ELR (cell line): Measurements from ENCODE around the gene KLK12.
"Not testable (repeated sequence)": the region's sequence is repeated elsewhere in the genome, so short reads cannot be mapped to it uniquely, and the experiment has no call there.

Experiments
- DNase-seq: peaks from one replicate; pipeline ENCODE4 v3.0.0-alpha.2; 2015; ENCODE audit warnings: low read depth

Gene KLK12

DNA sequence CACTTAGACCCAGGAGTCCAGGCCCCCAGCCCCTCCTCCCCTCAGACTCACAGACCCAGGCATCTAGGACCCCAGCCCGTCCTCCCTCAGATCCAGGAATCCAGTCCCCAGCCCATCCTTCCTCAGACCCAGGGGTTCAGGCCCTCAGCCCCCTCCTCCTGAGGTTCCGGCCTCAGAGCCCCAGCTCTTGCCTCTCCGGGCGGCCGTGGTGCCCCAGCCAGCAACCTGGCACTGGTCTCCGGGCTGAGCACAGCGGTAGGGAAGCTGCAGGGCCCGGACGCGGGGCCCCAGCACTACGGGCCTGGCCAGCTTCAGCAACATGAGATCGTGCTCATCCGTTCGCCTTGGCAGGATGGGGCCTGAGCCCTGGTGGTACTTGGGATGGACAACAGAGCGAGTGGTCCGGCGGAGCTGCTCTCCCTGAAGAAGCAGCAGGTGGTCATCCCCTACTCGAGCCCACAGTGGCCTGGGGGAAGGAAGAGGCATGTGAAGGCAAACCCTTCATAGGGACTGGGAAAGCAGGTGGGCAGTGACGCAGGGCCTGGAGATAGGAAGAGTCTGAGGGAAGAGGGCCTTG, 19.0 kb downstream of the KLK12 start:
- no peak for DNase-seq

DNA sequence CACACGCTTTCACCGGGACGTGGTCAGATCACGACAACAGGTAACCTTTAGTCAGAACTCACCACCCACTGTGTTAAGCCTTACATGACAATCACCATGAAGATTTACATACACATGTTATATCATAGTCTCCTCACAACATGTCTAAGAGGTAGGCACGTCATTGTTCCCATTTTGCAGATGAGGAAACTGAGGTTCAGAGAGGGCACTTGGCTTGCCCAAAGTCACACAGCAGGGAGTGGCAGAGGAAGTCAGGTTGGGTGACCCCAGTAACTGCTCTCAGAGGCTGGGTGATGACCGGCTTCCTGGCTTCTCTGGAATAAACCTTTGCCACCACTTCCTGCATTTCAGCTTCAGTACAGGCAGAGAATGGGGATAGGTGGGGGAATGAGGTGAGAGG, 20.6 kb downstream of the KLK12 start:
- DNase-seq = no peak

DNA sequence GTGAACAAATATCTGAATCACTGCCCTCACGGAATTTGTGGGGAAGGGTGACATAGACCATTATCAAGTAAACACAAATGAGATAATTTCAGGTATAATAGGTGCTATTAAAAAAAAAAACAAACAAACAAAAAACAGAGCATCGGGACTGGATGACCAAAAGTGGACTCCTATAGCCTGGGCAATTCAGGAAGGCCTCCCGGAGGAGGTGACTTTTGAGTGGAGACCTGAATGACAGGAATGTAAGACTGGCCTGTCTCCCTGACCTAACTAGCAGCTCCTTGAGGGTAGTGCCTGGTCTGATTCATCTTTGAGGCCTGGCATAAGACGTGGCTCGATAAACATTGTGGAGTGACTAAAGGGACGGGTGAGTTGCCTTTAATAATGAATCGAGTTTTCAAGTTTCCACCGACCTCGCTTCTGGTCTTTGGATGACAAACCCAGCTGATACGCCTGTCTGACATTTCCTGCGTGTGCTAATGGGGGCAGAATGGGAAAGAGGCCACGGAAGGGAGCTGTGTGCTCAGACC, 22.1 kb downstream of the KLK12 start:
- no peak for DNase-seq

DNA sequence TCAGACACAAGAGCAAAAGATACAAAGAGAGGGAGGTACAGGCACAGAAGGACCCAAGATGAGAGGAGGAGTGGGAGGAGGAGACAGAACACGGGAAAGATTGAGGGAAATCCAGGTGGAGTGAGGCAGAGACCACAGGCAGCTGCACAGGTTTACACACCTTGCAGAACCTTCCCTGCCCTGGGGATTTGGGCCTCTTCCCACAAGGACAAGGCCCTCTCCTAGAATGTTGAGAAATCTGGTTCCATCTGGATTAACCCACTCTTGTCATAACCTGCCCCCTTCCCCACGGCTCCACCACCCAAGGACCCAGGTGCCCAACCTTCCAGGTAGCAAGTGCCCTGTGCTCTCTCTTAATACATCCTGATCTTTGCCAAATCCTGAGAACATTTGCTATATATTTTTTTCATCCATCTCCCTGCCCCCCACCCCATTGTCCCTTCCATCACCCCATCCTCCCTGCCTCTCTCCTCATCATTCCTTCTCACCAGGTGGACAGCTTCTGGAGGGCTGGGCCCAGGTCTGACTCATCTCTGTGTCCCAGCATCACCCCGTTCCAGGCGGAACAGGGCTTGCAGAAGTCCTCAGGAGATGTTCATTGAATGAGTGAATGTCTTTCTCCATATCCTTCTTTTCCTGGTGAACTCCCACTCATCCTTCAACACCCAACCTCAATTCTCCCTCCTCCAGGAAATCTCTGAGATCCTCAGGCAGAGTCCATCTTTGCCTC, 24.6 kb downstream of the KLK12 start:
- no peak for DNase-seq

DNA sequence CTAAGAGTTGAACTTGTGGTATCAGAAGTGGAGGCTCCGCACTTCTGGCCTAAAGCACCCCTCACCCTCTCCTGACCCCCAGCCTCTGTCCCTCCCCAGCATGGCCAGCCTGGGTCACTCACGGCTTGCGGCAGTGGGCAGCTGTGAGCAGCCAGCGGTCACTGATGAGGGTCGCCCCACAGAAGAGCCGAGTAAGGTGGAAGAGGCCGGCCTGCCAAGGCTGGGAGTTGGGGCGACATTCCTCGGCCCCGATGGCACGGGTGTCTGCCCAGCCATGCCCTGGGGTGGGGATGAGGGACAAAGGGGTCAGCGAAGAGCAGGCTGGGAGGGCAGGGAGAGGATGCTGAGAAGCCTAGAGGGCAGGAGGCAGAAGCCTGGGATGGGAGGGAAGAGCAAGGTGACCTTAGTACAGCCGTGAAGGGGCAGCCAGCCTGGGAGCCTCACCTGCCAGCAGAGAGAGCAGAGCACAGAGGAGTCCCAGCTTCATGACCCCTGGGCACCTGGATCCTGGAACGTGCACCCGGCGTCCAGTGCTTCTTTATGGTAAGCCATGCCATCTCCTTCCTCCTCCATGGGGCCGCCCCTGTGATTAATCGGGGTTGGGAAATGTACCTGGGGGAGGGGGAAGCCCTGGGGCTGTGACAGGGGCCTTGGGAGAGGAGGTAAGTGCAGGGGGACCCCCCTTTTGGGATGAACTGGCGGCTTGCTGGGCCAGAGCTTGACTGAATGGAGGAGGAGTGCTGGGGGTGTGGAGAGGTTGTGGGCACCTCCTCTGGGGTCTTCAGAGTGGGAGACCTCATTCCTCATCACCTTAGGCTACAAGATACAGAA, 25.5 kb downstream of the KLK12 start:
- no peak for DNase-seq

DNA sequence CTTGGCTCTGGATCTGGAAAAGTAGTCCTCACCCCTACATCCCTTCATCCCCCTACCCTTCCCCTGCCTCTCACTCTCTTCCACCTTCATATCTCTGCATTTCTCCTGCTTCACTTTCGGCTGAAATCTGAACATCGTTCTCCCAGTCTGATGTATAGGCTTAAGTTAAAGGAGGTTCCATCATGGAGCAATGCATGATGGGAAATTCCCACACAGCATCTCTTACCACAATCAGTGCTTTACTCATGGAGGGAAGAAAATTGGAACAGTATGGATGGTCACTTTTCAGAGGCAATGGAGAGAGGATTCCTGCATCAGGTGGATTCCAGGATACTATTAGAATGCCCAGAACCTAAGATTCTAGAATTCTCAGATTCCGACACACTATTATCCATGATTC, 27.3 kb downstream of the KLK12 start:
- DNase-seq = no peak

DNA sequence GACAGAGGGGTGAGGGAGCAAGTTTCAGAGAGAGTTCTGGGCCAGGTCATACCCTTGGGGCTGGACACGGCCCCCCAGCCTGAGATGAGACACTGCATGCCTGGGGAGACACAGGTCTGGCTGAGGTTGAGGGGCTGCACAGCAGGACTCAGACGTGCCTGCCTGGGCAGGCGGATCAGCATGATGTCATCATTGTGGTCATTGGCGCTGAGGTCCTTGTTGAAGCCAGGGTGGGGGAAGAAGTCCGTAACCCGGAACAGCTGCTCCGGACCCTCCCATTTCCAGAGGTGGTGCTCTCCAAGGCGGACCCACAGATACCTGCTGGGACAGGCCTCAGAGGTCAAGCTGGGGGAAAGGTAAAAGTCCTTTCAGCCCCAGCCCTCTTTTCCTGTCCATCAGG, 28.4 kb downstream of the KLK12 start:
- no peak for DNase-seq

DNA sequence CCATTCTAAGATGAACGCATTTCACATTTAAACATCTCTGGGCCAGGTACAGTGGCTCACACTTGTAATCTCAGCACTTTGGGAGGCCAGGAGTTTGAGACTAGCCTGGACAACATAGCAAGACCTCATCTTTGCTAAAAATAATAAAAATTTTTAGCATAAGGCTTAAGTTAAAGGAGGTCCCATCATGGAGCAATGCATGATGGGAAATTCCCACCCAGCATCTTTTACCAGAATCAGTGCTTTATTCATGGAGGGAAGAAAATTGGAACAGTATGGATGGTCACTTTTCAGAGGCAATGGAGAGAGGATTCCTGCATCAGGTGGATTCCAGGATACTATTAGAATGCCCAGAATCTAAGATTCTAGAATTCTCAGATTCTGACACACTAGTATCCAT, 29.6 kb downstream of the KLK12 start:
- DNase-seq = no peak

DNA sequence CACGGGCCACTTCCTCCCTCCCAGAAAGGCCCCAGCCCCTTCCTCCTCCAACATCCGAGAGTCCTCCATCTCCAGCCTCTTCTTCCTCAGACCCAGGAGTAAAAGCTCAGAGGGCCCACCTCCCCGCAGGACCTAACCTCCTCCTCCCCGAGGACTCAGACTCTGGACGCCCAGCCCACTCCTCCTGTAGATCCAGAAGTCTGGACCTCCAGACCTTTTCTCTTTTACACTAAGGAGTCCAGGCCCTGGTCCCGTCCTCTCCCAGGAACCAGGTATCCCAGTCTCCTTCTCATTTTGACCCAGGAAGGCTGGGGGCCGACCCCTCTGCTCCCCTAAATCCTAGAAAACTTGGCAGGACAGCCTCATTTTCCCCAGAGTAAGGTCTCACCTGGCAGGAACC, 31.5 kb downstream of the KLK12 start:
- no peak for DNase-seq

DNA sequence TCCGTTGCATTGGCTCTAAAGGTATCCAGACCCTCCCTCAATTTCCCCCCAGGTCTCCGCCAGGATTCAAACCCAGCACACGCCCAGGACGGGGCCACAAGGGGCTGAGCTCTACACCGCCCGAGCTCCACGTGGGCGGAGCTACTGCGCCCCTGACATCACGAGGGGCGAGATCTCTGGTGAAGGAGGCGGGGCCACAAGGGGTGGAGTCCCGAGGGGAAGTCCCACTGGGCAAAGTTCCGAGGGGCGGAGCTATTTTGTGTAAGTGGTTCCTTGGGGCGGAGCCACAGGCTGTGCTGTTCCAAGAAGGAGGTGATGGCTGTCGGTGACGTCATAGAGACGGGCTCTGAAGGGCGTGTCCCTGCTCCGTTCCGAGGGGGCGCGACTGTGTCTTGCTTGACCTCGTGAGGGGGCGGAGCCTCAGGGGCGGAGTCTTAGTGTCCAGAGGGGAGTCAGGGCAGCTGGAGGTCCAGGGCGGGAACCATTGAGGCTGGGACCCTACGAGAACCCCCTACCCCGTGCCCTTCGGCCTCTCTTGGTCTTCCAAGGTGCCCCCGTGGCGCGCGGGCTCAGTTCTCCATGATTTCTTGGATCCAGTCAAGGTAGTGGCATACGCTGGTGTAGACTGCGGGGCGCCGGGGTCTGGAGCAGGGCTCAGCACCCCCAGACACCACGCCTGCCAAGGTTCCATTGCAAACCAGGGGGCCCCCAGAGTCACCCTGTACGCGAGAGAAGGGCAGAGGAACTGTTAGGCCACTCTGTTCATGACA, 32.1 kb downstream of the KLK12 start:
- peak; percentile 46 for DNase-seq

DNA sequence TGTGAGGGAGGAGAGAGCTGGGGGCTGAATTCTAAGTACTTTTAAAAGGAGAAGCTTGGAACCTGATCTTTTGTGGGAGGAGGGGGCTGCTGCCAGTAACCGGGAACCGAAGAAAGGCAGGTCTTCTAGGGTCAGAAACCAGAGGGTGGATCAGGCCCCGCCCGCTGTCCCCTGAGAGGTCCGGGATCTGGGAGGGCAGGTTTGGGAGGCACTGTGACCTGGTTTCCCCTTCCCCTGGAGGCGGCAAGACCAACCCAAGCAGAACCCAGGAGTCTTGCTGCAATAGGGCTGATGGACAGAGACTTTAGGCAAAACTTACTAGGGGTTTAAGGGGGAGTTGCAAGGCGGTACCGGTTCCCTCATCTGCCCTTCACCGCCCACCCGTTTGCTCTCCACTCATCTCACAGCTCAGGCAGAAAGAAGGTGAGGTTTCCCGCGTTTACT, 32.7 kb downstream of the KLK12 start:
- DNase-seq = no peak

DNA sequence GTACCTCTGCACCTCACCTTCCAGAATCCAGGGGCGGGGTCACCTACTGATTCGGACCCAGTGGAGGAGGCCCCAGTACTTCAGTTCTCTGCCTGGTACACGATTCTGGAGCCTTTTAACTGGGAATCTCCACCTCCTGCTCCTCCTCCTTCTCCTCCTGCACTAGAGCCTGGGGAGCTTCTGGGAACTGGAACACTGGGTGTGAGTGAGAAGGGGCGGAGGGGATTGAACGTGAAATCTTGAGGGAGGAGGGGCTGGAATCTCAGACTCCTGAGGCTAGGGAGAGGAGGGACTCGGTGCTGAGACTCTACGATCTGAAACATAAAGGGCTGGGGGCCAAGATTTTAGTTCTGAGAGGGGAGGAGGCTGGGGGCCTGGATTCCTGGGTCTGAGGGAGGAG, 33.3 kb downstream of the KLK12 start, which contains the start of gene KLK8:
Gene KLK8, minus strand, starts transcription at position 90 of the 400 bp plus-strand sequence. CDS start 437 bp downstream, outside the sequence.
- no peak for DNase-seq

DNA sequence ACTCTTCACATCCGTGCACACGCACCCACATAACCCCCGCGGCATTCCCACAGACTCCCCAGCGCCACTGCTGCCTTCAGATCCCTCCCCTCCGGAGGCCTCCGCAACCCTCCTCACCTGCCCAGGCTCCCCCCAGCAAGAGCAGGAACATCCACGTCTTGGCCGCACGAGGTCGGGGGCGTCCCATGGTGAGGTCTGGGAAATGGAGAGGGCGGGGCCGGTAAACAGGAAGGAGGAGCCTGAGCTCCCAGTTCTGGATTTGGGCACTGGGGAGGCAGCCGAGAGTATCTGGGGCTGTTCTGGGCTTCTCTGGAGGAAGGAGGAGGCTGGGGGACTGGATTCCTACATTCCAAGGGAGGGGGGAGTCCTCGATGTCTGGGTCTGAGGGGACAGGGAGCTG, 33.8 kb downstream of the KLK12 start:
- DNase-seq = no peak

DNA sequence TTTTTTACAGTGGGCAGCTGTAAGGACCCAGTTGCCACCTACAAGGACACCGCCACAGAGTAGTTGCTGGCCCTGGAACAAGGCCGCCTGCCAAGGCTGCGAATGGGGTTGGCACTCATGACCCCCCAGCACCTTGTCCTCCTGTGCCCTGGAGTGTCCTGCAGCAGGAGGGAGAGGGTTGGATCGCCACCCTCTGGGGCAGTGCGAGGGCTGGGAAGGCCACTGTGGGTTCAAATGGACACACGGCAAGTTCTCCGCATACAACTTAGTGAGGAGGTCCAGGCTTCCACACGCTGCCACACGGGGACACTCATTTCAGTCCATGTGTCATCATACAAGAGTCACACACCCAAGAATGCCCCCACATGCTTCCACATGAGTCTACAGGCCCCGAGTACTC, 34.4 kb downstream of the KLK12 start:
- no peak for DNase-seq

DNA sequence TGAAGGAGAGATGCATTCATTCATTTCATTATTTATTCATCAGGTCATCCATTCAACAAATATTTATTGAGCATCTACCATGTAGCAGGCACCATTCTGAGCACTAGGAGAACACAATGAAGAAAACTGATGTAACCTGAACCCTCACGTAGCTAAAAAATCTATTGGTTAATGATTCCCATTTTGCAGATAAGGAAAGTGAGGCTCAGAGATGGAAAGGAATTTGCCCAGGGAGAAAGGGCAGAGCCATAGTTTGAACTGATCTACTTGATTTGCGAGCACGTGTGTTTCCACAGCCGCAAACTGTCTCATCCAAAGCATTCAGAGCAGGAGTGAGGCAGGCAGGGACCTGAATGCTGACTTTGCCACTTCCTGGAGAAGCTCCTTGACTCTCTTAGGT, 36.1 kb downstream of the KLK12 start:
- no peak for DNase-seq

DNA sequence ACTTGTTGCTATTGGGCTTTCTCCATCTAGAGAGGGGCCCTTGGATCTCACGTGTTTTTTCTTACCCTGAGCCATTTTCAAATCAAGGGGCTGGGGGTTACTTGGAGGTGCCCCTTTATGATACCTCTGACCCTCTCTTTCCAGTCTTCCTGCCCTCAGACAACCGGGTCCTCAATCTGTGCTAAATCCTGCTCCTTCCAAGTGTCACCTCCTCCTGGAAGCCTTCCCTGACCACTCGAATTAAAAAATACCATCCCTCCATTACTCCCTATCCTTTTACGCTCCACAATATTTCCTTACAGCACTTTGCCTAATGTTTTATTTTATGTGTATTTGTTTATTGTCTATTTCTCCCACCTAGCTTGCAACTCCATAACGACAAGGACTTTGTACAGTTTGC, 36.7 kb downstream of the KLK12 start:
- no peak for DNase-seq

DNA sequence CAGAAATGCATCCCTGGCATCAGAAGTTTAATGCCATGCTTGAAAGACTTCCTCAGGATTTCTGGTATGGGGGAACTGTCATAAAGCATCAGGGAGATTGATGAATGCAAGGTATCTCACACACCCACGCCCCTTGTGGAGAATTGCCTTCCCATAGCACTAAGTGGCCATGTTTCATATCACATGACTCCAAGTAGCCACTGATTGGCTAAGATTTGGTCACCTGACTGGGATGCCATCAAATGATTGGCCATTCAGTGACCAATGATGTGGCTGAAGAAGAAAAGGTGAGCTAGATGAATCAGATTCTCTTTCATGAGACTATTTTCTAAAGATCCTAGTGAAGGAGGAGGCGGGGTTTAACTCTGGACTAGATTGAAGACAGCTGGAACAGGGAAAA, 40.7 kb downstream of the KLK12 start:
- DNase-seq = peak; percentile 13

DNA sequence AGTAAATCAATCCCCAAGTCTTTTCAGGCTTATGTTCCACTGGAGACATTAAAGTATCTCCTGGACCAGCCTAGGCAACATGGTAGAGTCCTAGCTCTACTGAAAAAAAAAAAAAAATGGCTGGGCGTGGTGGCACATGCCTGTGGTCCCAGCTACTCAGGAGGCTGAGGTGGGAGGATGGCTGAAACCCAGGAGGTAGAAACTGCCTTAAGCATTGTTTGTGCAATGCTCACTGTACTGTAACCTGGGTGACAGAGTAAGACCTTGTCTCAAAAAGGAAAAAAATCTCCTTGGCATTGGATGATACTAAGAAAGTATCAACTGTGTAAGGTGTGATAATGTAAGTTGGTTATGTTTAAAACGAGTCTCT, 42.2 kb downstream of the KLK12 start:
- DNase-seq = no peak

DNA sequence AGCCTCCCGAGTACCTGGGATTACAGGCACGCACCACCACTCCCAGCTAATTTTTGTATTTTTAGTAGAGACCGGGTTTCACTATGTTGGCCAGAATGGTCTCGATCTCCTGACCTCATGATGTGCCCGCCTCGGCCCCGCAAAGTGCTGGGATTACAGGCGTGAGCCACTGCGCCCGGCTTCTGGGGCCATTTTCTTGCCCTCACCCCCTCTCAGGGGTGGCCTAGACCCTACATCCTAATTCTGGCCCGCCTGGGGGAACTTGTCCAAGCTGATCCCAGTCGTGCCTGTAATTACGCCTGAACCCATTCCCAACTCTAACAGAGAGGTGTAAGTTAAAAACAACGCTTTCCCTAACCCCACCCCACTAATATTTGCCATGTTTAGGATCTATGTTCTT, 50.4 kb downstream of the KLK12 start:
- DNase-seq = not testable (repeated sequence)

DNA sequence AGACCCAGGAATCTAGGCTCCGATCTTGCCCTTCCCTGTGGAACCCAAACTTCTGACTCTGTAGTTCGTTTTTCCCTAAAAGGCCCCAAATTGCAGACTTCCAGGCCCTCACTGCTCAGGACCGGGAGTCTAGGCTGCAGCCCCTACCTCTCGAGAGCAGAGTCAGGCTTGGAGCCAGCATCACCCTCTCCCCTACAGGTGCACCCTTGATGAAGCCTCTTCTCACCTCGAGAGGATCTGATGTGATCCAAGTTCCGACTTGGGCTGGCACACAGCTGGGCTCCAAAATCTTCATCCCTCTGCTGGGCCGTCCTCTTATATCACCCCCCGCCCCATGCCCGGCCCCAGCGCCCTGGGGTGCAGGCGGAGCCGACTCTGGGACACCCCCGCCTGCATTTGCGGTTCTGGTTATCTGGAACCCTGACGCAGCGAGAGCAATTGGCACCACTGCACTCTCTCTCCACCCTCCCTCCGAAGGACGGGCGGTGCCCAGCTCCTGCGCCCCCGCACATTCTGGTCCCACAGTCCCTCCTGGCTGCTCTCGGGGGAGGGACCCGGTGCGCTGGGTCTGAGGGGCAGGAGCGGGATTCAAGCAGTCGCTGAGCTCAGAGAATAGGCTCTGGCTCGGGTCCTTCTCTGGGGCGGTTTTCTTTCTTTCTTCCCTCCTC, 51.0 kb downstream of the KLK12 start, which contains the start of gene KLK7:
Gene KLK7, minus strand, starts transcription at position 293 of the 668 bp plus-strand sequence. CDS start 1,518 bp downstream, outside the sequence.
- no peak for DNase-seq

DNA sequence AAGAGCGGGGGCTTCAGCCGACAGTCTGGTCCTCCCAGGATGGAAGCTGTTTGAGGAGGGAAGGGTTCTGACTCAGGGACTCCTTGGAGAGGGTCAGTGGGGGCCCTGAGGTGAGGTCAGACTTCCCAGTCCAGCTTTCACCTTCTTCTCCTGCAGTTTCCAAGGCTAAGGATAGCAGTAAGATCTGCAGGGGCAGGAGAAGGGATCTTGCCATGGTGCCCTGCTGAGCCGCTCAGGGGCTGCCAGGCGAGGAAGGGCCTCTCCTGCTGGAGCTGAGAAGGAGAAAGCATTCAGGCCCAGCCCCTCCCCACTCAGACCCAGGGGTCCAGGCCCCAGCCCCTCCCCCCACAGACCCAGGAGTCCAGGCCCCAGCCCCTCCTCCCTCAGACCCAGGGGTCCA, 52.6 kb downstream of the KLK12 start:
- DNase-seq = no peak
